ENCODE measurements around the gene CARMIL3.
"Not testable (repeated sequence)": the region's sequence is repeated elsewhere in the genome, so short reads cannot be mapped to it uniquely, and the experiment has no call there.

Gene CARMIL3

DNA sequence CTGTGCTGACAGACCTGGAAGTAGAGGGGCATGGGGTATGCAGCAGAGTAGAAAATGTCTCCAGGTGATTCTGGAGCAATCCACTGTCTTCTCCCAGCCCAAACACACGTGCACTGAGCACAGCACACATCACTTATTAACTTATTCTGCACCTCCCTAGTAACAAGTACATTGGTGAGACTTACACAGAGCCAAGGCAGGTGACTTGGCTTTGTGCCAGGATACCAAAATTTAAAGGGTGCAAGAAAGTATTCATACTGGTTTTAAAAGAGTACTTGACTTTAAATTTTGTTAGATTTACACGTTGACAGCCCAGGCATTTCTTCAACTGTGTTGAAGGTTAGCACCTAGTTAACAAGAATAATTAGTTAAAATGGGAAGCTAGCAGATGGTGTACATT lies 11.1 kb upstream of the CARMIL3 start:
- Histone ChIP-seq H3K9me3 (ENCODE audit: low read depth, low read length) (no peaks in the 10 kb centered on the region), H3K9ac (ENCODE audit: insufficient read length) (no peak overlapping the region), H3K36me3 (ENCODE audit: insufficient read depth, low read length) (no peaks in the 10 kb centered on the region), H3K27ac (no peak overlapping the region), H3K4me3 (no peak overlapping the region)
- DNase-seq (ENCODE audit: low read depth, low spot score) = no peak
- TF ChIP-seq FOXP2 (optimal IDR thresholded peaks at IDR 0.05; ENCODE audit: control extremely low read depth, extremely low read length, insufficient read depth) = no peak
- TF ChIP-seq EZH2 (IDR thresholded peaks at IDR 0.05) = no peak
- TF ChIP-seq POLR2AphosphoS5 (IDR thresholded peaks at IDR 0.05; ENCODE audit: borderline replicate concordance, low read depth, low read length) = no peak

DNA sequence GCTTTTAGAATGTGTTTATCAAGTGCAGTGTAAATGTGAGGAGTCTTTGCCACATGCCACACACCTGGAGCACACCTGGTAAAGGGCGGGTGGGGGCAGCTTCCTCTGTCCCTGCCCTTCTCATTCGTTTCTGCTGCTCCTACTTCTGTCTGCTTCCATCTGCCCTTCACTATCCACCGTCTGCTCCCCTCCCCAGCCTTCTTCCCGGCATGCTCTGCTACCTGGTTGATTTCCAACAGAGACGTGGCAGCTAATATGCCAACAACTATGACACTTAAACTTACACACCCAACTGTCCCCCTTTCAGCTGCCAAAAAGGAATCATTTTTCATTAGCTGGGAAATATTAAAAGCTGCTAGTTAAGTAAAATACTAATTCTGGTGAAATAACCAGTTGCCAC lies 9.1 kb upstream of the CARMIL3 start:
- H3K27ac ChIP-seq = no peak overlapping the region
- no peak overlapping the region for H3K9ac ChIP-seq (ENCODE audit: insufficient read length)
- no peaks in the 10 kb centered on the region for H3K36me3 ChIP-seq (ENCODE audit: insufficient read depth, low read length)
- H3K9me3 ChIP-seq (ENCODE audit: low read depth, low read length) = no peaks in the 10 kb centered on the region
- TF ChIP-seq POLR2AphosphoS5 (IDR thresholded peaks at IDR 0.05; ENCODE audit: borderline replicate concordance, low read depth, low read length) (no peak), FOXP2 (optimal IDR thresholded peaks at IDR 0.05; ENCODE audit: control extremely low read depth, extremely low read length, insufficient read depth) (no peak), EZH2 (IDR thresholded peaks at IDR 0.05) (no peak)
- H3K4me3 ChIP-seq = no peak overlapping the region
- no peak for DNase-seq (ENCODE audit: low read depth, low spot score)

DNA sequence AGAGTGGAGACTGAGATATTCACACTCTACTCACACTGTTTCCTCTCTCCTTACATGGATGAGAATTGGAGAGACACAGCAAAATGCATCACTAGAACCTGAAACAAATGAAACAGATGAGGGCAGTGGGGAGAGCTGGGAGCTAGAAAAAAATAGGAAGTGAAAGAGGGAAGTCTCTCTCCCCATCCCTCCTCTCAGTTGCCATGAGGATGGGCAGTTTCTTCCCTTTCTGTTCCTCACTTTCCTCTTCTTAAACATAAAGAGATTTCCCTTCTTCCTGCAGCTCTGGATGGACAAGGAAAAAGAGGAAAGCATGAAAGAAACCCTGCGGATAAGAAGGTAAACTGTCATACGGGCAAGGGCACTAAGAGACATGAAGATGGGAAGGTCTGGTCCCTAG lies 2.8 kb upstream of the CARMIL3 start:
- not testable (repeated sequence) for DNase-seq (ENCODE audit: low read depth, low spot score); H3K9me3 ChIP-seq (ENCODE audit: low read depth, low read length); H3K27ac ChIP-seq; H3K36me3 ChIP-seq (ENCODE audit: insufficient read depth, low read length); H3K9ac ChIP-seq (ENCODE audit: insufficient read length); H3K4me3 ChIP-seq

DNA sequence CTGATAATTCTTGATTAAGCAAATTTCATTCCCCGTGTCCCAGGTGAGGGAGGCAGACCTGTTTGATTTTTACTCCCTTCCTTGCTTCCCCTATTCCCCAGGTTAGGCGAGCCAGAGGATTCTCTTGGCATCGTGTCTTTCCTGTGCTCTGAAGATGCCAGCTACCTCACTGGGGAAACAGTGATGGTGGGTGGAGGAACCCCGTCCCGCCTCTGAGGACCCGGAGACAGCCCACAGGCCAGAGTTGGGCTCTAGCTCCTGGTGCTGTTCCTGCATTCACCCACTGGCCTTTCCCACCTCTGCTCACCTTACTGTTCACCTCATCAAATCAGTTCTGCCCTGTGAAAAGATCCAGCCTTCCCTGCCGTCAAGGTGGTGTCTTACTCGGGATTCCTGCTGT lies 1.1 kb upstream of the CARMIL3 start:
- not testable (repeated sequence) for H3K36me3 ChIP-seq (ENCODE audit: insufficient read depth, low read length); H3K27ac ChIP-seq; H3K4me3 ChIP-seq; H3K9ac ChIP-seq (ENCODE audit: insufficient read length); H3K9me3 ChIP-seq (ENCODE audit: low read depth, low read length); DNase-seq (ENCODE audit: low read depth, low spot score)

DNA sequence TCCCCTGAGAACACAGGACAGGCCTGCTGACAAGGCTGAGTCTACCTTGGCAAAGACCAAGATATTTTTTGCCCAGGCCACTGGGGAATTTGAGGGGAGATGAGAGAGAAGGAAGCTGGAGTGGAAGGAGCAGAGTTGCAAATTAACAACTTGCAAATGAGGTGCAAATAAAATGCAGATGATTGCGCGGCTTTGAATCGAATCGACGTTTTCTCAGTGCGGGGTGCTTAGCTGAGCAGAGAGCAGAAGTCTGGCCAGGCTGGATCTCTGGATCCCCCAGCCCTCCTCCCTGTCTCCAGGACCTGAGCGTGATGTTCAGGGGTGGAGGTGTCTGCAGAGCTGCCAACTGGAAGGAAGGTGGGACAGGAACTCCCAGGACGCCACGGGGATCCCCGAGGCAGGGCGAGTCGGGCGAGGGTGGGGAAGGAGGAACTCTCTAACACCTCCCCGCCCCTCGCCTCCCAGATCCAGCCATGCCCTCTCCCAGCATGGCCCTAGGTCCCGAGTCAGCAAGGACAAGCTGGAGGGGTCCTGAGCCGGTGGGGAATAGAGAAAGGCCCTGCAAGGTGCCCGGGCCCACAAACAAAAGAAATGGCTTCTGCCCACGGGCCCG lies 527 bp upstream of the CARMIL3 start:
- H3K9ac ChIP-seq (ENCODE audit: insufficient read length) = peak overlapping the region; percentile 83
- no peak for DNase-seq (ENCODE audit: low read depth, low spot score)
- H3K9me3 ChIP-seq (ENCODE audit: low read depth, low read length) = no peaks in the 10 kb centered on the region
- H3K27ac ChIP-seq = no peak overlapping the region
- H3K36me3 ChIP-seq (ENCODE audit: insufficient read depth, low read length) = no peaks in the 10 kb centered on the region
- TF ChIP-seq FOXP2 (optimal IDR thresholded peaks at IDR 0.05; ENCODE audit: control extremely low read depth, extremely low read length, insufficient read depth) (no peak), POLR2AphosphoS5 (IDR thresholded peaks at IDR 0.05; ENCODE audit: borderline replicate concordance, low read depth, low read length) (no peak), EZH2 (IDR thresholded peaks at IDR 0.05) (no peak)
- peak overlapping the region; percentile 84 for H3K4me3 ChIP-seq

DNA sequence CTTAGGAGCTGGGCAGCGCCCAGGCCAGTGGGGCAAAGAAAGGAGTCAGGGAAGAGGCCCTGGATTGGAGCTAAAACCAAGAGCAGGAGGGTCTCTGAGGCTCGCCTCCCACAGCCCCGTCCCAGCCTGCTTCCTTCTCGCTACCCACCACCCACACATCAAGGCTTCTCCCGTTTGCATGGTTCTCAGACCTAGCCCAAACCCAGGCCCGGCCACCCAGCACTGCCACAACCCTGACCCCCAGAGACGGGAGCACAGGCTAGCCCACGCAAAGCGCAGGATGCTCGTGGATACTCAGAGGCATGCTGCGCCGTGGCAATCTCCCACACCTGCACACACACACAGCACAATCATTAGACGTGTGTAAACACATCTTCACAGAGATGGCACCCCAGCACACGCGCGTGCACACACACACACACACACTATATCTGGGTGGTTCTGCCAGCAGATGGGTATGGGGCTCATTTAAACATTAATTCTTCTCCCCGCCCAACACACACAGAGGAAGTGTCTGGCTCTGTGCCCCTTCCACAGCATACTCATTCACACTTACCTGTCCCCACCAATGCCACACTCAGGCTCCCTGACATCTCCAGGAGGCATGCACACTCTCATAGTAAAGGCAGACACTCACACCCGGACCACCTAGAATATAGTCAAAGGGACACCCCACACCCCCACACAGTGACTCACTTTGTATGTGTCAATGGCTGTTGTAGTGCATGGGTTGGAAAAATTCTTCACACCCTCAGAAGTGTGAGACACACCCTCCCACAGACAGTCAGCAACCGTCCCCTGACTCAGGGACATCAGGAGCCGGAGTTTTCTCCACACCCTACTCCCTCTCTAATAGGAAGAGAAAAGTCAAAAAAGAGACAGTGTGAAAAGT lies 1.1 kb downstream of the CARMIL3 start:
- Histone ChIP-seq H3K9ac (ENCODE audit: insufficient read length) (no peak overlapping the region), H3K36me3 (ENCODE audit: insufficient read depth, low read length) (no peaks in the 10 kb centered on the region), H3K27ac (no peak overlapping the region), H3K4me3 (peak overlapping the region; percentile 84), H3K9me3 (ENCODE audit: low read depth, low read length) (no peaks in the 10 kb centered on the region)
- DNase-seq (ENCODE audit: low read depth, low spot score) = no peak
- no peak for TF ChIP-seq FOXP2 (optimal IDR thresholded peaks at IDR 0.05; ENCODE audit: control extremely low read depth, extremely low read length, insufficient read depth)
- no peak for TF ChIP-seq EZH2 (IDR thresholded peaks at IDR 0.05)
- TF ChIP-seq POLR2AphosphoS5 (IDR thresholded peaks at IDR 0.05; ENCODE audit: borderline replicate concordance, low read depth, low read length) = no peak

DNA sequence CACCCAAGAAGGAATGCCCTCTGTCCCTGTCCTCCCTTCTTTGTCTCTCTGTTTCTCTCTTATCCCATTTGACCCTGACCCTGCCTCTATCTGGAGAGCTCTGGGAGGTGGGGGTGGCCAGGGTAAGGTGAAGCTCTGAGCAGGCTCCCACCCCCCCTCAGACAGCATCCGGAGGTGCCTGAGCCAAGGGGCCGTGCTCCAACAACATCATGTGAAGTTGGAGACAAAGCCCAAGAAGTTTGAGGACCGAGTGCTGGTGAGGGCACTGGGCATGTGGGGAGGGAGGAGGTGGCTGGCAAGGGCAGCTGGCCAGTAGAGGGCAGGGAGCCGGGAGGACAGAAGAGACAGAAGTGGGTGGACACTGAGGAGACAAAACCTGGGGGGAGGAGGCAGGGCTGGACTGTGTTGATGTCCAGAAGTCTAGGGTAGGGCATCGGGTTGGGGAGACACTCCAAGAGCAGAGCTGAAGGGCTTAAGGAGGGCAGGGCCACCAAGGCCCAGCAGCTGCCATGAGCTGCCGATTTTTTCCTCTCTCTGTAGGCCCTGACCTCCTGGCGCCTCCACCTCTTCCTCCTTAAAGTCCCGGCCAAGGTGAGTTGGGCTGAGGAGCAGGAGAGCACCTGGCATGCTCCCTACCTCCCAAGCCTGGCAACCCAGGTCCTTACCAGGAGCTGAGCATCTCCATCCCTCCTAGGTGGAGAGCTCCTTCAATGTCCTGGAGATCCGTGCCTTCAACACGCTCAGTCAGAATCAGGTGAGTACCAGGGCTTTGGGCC lies 1.9 kb downstream of the CARMIL3 start:
- no peaks in the 10 kb centered on the region for H3K36me3 ChIP-seq (ENCODE audit: insufficient read depth, low read length)
- TF ChIP-seq FOXP2 (optimal IDR thresholded peaks at IDR 0.05; ENCODE audit: control extremely low read depth, extremely low read length, insufficient read depth) (no peak), POLR2AphosphoS5 (IDR thresholded peaks at IDR 0.05; ENCODE audit: borderline replicate concordance, low read depth, low read length) (no peak), EZH2 (IDR thresholded peaks at IDR 0.05) (no peak)
- DNase-seq (ENCODE audit: low read depth, low spot score) = no peak

DNA sequence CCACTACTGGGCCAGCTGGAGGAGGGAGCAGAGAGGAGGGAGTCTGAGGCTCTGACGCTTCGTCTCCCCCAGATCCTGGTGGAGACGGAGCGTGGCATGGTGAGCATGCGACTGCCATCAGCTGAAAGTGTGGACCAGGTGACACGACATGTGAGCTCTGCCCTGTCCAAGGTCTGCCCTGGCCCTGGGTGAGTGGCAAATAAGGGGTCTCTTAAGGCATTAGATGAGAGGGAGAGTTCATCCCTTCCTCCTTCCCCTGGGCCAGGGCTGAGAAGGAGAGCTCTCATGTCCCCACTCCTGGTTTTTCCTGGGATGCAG lies 2.5 kb downstream of the CARMIL3 start:
- H3K9me3 ChIP-seq (ENCODE audit: low read depth, low read length) = no peaks in the 10 kb centered on the region
- H3K4me3 ChIP-seq = no peak overlapping the region
- TF ChIP-seq POLR2AphosphoS5 (IDR thresholded peaks at IDR 0.05; ENCODE audit: borderline replicate concordance, low read depth, low read length) (no peak), FOXP2 (optimal IDR thresholded peaks at IDR 0.05; ENCODE audit: control extremely low read depth, extremely low read length, insufficient read depth) (no peak), EZH2 (IDR thresholded peaks at IDR 0.05) (no peak)
- no peaks in the 10 kb centered on the region for H3K36me3 ChIP-seq (ENCODE audit: insufficient read depth, low read length)
- H3K27ac ChIP-seq = no peak overlapping the region
- no peak overlapping the region for H3K9ac ChIP-seq (ENCODE audit: insufficient read length)
- no peak for DNase-seq (ENCODE audit: low read depth, low spot score)

More for the DNA sequence above, 1.9 kb downstream of the CARMIL3 start:
- Histone ChIP-seq H3K9me3 (ENCODE audit: low read depth, low read length) (no peaks in the 10 kb centered on the region), H3K9ac (ENCODE audit: insufficient read length) (no peak overlapping the region), H3K27ac (no peak overlapping the region), H3K4me3 (no peak overlapping the region)

Measured in SK-N-MC (cell line).